ENCODE results near the gene SLC16A4.

- no peak for TF ChIP-seq CTCF (IDR thresholded peaks at IDR 0.05; ENCODE audit: low read depth, low read length)
- TF ChIP-seq POLR2A (IDR thresholded peaks at IDR 0.05; ENCODE audit: extremely low read depth, insufficient read length) = no peak
Observed at GRCh38 chr1:110319332-110320167, 71.3 kb downstream of the SLC16A4 start.

All from NB4 (cell line).